Peyer's patch (tissue), 4 donors: ENCODE data around the gene MBD3.

ENCODE experiments used
- POLR2A ChIP-seq, 2 donors: fragments of 450-650 bp; IDR thresholded peaks; one replicate each; pipeline ENCODE4 v1.5.1; 2017; ENCODE audit warnings: antibody characterized with exemption in 2 of 2, mild to moderate bottlenecking in 2 of 2, moderate library complexity in 2 of 2
- TF ChIP-seq, protein P1 (sequence below), 6 experiments: fragments of 450-650 bp in 4 of 6; fragments of 200-600 bp in 2 of 6; sonication (generic) in 1 of 6; IDR thresholded peaks; one replicate each; pipeline ENCODE4 v1.5.1; 2017 to 2019; ENCODE audit warnings: antibody characterized with exemption in 6 of 6, mild to moderate bottlenecking in 3 of 6, moderate library complexity in 1 of 6

DNA sequence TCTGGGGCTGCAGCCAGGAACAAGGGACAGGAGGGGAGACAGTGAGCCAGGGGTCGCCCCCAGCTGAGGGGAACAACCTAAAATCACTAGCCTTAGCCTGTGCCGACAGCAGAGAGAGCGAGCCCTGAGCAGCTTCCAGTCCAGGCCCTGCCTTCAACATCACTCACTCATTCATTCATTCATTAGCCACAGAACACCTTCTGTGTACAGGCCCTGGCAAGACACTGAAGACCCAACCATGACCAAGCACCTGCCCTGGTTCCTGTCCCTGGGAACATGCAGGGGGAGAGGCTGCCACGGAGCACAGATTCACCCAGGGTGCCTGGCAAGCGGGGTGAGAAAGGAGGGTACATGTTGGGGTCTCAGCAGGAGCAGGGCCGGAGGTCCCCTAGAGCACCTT, 29.4 kb downstream of the MBD3 start:
- TF ChIP-seq, protein P1, sequence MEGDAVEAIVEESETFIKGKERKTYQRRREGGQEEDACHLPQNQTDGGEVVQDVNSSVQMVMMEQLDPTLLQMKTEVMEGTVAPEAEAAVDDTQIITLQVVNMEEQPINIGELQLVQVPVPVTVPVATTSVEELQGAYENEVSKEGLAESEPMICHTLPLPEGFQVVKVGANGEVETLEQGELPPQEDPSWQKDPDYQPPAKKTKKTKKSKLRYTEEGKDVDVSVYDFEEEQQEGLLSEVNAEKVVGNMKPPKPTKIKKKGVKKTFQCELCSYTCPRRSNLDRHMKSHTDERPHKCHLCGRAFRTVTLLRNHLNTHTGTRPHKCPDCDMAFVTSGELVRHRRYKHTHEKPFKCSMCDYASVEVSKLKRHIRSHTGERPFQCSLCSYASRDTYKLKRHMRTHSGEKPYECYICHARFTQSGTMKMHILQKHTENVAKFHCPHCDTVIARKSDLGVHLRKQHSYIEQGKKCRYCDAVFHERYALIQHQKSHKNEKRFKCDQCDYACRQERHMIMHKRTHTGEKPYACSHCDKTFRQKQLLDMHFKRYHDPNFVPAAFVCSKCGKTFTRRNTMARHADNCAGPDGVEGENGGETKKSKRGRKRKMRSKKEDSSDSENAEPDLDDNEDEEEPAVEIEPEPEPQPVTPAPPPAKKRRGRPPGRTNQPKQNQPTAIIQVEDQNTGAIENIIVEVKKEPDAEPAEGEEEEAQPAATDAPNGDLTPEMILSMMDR (IDR thresholded peaks at IDR 0.05) = no peak
- no peak for TF ChIP-seq POLR2A (IDR thresholded peaks at IDR 0.05)
